SK-N-SH treated with all-trans-retinoic acid at 6 μM for 48 hours (cell line): Measurements from ENCODE around the gene ANO6.

Experiments
- ATAC-seq: fragments of 200-7000 bp; cut with Tn5 transposase; 3 replicates; pipeline ENCODE4 v1.9.1; 2020; ENCODE audit warnings: mild to moderate bottlenecking, moderate library complexity
- ARNTL ChIP-seq: fragments of 450-650 bp; formaldehyde crosslinking; IDR thresholded peaks from 2 replicates; pipeline ENCODE4 v1.5.0; 2020; ENCODE audit warnings: low read depth, mild to moderate bottlenecking, moderate library complexity, borderline replicate concordance
- BACH2 ChIP-seq: fragments of 250-450 bp; sonication (Bioruptor Pico); IDR thresholded peaks from 2 replicates; pipeline ENCODE4 v1.9.0; 2021; ENCODE audit warnings: mild to moderate bottlenecking, borderline replicate concordance
- CSDC2 ChIP-seq: fragments of 250-450 bp; sonication (Bioruptor Pico); IDR thresholded peaks from 2 replicates; pipeline ENCODE4 v1.5.0; 2020; ENCODE audit warnings: mild to moderate bottlenecking, moderate library complexity
- CSRNP3 ChIP-seq: fragments of 250-450 bp; sonication (Bioruptor Pico); IDR thresholded peaks from 2 replicates; pipeline ENCODE4 v1.5.1; 2021; ENCODE audit warnings: mild to moderate bottlenecking, moderate library complexity
- ESRRG ChIP-seq: fragments of 250-450 bp; sonication (Bioruptor Pico); IDR thresholded peaks from 2 replicates; pipeline ENCODE4 v1.6.1; 2021; ENCODE audit warnings: mild to moderate bottlenecking
- GLIS3 ChIP-seq: fragments of 250-450 bp; sonication (Bioruptor Pico); IDR thresholded peaks from 2 replicates; pipeline ENCODE4 v1.5.0; 2020; ENCODE audit warnings: mild to moderate bottlenecking, moderate library complexity
- ISL1 ChIP-seq: fragments of 250-450 bp; sonication (Bioruptor Pico); IDR thresholded peaks from 2 replicates; pipeline ENCODE4 v2.1.2; 2022; ENCODE audit warnings: mild to moderate bottlenecking, moderate library complexity
- OSR1 ChIP-seq: fragments of 250-450 bp; sonication (Bioruptor Pico); IDR thresholded peaks from 2 replicates; pipeline ENCODE4 v1.8.0; 2022; ENCODE audit warnings: moderate library complexity, mild to moderate bottlenecking, inconsistent platforms
- POU6F1 ChIP-seq: fragments of 250-450 bp; sonication (Bioruptor Pico); IDR thresholded peaks from 2 replicates; pipeline ENCODE4 v1.8.0; 2021; ENCODE audit warnings: low read depth, mild to moderate bottlenecking, moderate library complexity, borderline replicate concordance
- PPARA ChIP-seq: fragments of 250-450 bp; sonication (Bioruptor Pico); IDR thresholded peaks from 2 replicates; pipeline ENCODE4 v1.5.0; 2020; ENCODE audit warnings: mild to moderate bottlenecking, borderline replicate concordance
- RARB ChIP-seq: fragments of 250-450 bp; sonication (Bioruptor Pico); IDR thresholded peaks from 2 replicates; pipeline ENCODE4 v1.8.0; 2021; ENCODE audit warnings: mild to moderate bottlenecking, moderate library complexity
- TCF4 ChIP-seq: fragments of 250-450 bp; sonication (Bioruptor Pico); IDR thresholded peaks from 2 replicates; pipeline ENCODE4 v1.8.0; 2021; ENCODE audit warnings: mild to moderate bottlenecking, moderate library complexity, borderline replicate concordance
- TOX ChIP-seq: fragments of 250-450 bp; sonication (Bioruptor Pico); IDR thresholded peaks from 2 replicates; pipeline ENCODE4 v1.8.0; 2021; ENCODE audit warnings: mild to moderate bottlenecking, moderate library complexity, borderline replicate concordance
- TSHZ2 ChIP-seq: fragments of 250-450 bp; sonication (Bioruptor Pico); IDR thresholded peaks from 2 replicates; pipeline ENCODE4 v1.5.0; 2020; ENCODE audit warnings: mild to moderate bottlenecking, moderate library complexity
- ZFP3 ChIP-seq: fragments of 250-450 bp; sonication (Bioruptor Pico); IDR thresholded peaks from 2 replicates; pipeline ENCODE4 v1.5.0; 2020; ENCODE audit warnings: mild to moderate bottlenecking, moderate library complexity
- ZFP30 ChIP-seq: fragments of 450-650 bp; formaldehyde crosslinking; IDR thresholded peaks from 2 replicates; pipeline ENCODE4 v1.5.0; 2022; ENCODE audit warnings: mild to moderate bottlenecking, moderate library complexity
- ZNF565 ChIP-seq: fragments of 450-650 bp; formaldehyde crosslinking; conservative IDR thresholded peaks from 2 replicates; pipeline ENCODE4 v1.5.0; 2020; ENCODE audit warnings: low read depth, mild to moderate bottlenecking, moderate library complexity
- ZNF70 ChIP-seq: fragments of 450-650 bp; formaldehyde crosslinking; IDR thresholded peaks from 2 replicates; pipeline ENCODE4 v1.5.0; 2020; ENCODE audit warnings: mild to moderate bottlenecking, moderate library complexity
- ZNF8 ChIP-seq: fragments of 450-650 bp; formaldehyde crosslinking; IDR thresholded peaks from 2 replicates; pipeline ENCODE4 v1.5.0; 2020; ENCODE audit warnings: mild to moderate bottlenecking, moderate library complexity

The ANO6 gene

GRCh38 chr12:45256721-45257120, 40.8 kb downstream of the ANO6 start (continued):
- TF ChIP-seq CSRNP3 (CRISPR knock-in tag), result no peak
- no peak for TF ChIP-seq ZNF8 (CRISPR knock-in tag)
- no peak for TF ChIP-seq TCF4 (CRISPR knock-in tag)
- no peak for TF ChIP-seq ESRRG (CRISPR knock-in tag)
- no peak for TF ChIP-seq TOX
- no peak for TF ChIP-seq ZFP3 (CRISPR knock-in tag)
- no peak for TF ChIP-seq RARB (CRISPR knock-in tag)

- no peak for ATAC-seq
Measured at GRCh38 chr12:45257185-45257930, 41.5 kb downstream of the ANO6 start.

GRCh38 chr12:45259675-45260074, 43.8 kb downstream of the ANO6 start:
- TF ChIP-seq ARNTL (CRISPR knock-in tag), result no peak
- TF ChIP-seq ZFP30 (CRISPR knock-in tag), result no peak
- no peak for TF ChIP-seq TSHZ2 (CRISPR knock-in tag)
- TF ChIP-seq ISL1 (CRISPR knock-in tag), result no peak
- TF ChIP-seq BACH2 (CRISPR knock-in tag), result no peak
- ATAC-seq, result peak; percentile 78

More at GRCh38 chr12:45257185-45257930, 41.5 kb downstream of the ANO6 start:
- no peak for TF ChIP-seq PPARA
- TF ChIP-seq POU6F1 (CRISPR knock-in tag), result no peak
- no peak for TF ChIP-seq TSHZ2 (CRISPR knock-in tag)
- no peak for TF ChIP-seq TCF4 (CRISPR knock-in tag)
- TF ChIP-seq ZNF70 (CRISPR knock-in tag), result no peak
- no peak for TF ChIP-seq ZFP3 (CRISPR knock-in tag)
- TF ChIP-seq OSR1 (CRISPR knock-in tag), result no peak
- TF ChIP-seq RARB (CRISPR knock-in tag), result no peak
- no peak for TF ChIP-seq CSDC2 (CRISPR knock-in tag)
- no peak for TF ChIP-seq ZFP30 (CRISPR knock-in tag)
- no peak for TF ChIP-seq ISL1 (CRISPR knock-in tag)
- TF ChIP-seq ZNF565, result no peak
- no peak for TF ChIP-seq TOX
- no peak for TF ChIP-seq CSRNP3 (CRISPR knock-in tag)
- TF ChIP-seq GLIS3, result no peak
